NCI-H69 (cell line): ENCODE measurements around the gene TRIP12.
"Not testable (repeated sequence)": the region's sequence is repeated elsewhere in the genome, so short reads cannot be mapped to it uniquely, and the experiment has no call there.

Experiments
- DNase-seq: peaks from one replicate; lab custom pipeline; 2025; lab: John Stamatoyannopoulos, UW

Gene TRIP12

DNA sequence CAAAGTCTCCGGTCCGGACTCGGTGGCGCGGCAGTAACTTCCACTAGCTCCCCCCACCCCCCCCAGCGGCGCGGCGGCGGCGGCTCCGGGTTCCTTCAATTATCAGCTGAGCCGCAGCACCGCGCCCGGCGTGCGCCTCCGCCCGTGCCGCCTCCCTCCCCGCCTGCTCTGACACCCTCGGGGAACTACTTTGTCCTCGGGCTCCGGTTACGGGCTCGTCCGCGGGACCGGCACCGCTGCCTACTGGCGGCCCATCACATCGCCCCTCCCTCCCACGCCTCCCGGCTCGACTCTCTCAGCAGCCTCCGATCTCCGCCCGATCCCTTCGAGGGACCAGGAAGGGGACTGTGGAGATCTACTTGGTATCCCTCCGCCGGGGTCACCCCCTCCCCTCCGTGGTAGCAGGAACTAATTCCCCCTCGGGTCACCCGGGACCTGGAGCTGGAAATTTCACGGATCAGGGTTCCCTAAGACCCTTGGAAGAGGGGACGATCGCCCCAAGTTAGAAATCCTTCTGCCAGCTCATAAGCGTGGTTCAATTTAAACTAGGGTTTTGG, at the start of gene TRIP12:
TSS of gene TRIP12 (minus strand) at position 118 of the 557 bp plus-strand sequence. CDS start 41,930 bp downstream, outside the sequence.
- DNase-seq = peak; percentile 93

DNA sequence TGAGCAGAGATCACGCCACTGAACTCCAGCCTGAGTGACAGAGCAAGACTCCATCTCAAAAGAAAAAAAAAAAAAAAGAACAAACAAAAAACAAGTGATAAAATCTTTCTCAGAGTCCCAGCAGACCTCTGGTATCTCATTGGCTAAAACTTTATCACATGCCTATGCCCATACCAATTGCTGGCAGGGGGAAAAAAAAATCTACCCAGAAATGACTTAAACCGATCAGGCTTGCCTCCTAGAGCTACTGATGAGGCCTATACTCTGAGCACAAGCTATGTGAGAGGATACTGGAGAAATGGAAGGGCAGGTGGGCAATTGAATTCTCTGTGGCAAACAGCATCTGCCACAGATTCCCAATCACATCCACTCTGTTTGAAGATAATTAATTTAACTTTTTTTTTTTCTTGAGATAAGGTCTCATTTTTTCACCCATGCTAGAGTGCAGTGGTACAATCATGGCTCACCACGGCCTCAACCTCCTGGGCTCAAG, 49.5 kb upstream of the TRIP12 start:
- DNase-seq = no peak

GRCh38 chr2:229970406-229970805, 48.6 kb upstream of the TRIP12 start:
- no peak for DNase-seq

GRCh38 chr2:229969921-229970320, 48.1 kb upstream of the TRIP12 start:
- no peak for DNase-seq

DNA sequence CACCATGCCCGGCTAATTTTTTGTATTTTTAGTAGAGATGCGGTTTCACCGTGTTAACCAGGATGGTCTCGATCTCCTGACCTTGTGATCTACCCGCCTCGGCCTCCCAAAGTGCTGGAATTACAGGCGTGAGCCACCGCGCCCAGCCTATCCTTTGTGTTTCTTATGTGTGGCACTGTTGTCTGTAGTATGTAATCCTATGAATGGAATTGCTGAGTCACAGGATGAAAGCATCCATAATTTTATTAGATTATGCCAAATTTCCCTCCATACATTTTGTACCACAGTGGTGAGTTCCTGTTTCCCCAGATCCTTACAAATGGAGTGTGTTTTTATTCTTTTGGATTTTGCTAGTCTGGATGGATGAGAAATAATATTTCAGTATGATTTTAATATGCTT, 41.8 kb upstream of the TRIP12 start:
- DNase-seq = not testable (repeated sequence)

DNA sequence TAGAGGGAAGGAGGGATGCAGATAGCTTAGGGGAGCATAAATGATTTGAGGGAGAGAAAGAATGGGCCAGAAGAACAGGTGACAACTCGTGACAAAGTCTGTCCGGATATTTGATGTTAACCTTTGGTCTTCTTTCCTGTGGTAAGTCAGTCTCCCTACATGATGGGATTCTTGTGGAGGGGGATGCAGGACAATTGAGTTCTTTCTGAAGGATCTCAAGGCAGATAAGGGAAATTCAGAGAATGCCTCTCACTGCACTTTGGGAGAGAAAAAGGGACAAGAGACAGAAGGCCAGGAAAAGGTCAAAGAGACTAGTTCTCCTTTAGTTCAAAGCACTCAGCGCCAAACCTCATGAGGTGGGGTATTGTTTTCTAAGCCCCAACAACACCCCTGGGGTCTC, 34.7 kb upstream of the TRIP12 start:
- no peak for DNase-seq

DNA sequence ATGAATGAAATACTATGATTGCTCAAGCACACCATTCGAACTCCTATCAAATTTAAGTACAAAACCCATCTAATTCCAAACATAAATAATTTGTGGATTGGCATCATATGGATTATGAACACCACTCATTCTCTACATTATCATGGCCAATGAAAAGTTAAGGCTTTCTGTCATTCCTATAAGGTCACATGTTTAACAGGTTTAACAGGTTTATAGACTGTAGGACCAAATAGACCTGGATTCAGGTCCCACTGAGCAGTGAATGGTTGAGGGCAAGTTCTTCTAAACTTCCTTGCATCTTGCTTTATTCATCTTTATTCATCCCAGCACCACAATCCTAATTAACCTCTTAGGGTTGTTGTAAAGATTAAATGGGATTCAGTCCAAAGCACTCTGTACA, 33.9 kb upstream of the TRIP12 start:
- no peak for DNase-seq

DNA sequence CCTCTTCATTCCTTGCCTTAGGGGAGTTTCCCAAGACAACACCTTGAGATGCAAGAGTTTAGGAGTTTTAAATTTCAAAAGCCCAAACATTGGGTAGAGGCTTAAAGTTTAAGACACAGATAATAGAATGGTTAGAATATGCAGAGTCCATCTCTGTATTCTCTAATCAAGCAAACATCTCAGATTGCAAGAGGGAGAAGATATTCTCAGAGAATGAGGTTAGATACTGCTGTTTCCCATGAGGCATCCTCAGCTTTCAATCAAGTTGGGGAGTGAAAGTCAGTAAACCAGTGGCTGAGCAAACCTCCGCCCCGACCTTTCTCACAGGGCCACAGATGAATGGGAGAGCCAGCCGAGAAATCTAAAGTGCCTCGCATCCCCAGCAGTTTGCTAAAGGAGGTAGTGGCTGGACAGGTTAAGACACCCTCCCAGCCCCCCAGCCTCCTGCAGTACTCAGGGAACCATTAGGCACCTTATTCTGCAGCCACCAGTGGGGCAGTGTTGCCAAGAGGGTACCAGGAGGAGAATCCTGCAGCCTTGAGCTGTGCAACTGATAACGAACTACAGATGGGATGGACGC, 30.5 kb upstream of the TRIP12 start:
- DNase-seq = no peak

DNA sequence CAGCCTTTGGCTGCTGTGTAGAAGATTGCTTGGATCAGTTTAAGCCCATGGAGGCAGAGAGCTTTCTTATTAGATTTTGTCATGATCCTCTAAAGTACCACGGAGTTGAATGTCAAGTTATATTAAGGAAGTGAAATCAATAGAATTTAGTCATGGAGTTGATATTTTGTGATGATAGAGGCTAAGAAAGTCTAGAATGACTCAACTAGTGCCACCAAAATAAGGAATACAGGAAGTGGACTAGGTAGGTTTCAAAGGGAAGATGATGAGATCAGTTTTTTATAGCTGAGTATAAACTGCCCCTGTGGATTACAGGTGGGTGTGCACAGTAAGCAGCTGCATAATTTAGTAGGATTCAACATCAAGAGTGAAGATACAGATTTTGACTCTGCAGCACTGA, 25.7 kb upstream of the TRIP12 start:
- DNase-seq = no peak

DNA sequence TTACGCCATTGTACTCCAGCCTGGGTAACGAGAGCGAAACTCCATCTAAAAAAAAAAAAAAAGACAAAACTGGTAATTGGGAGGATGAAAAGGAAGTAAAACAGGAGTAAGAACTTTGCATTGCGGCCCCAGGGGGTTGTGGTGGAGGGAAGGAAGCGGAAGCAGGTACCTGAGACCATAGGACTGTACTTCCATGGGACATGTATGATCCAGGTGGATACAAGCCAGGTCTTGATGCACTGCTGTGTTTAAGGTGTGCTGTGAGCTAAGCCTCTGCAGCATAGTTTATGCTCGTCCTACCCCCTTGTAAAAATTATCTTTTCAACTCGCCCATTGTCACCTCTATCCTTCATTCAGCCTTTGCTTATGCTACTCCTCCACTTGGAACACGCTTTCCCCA, 24.2 kb upstream of the TRIP12 start:
- no peak for DNase-seq

DNA sequence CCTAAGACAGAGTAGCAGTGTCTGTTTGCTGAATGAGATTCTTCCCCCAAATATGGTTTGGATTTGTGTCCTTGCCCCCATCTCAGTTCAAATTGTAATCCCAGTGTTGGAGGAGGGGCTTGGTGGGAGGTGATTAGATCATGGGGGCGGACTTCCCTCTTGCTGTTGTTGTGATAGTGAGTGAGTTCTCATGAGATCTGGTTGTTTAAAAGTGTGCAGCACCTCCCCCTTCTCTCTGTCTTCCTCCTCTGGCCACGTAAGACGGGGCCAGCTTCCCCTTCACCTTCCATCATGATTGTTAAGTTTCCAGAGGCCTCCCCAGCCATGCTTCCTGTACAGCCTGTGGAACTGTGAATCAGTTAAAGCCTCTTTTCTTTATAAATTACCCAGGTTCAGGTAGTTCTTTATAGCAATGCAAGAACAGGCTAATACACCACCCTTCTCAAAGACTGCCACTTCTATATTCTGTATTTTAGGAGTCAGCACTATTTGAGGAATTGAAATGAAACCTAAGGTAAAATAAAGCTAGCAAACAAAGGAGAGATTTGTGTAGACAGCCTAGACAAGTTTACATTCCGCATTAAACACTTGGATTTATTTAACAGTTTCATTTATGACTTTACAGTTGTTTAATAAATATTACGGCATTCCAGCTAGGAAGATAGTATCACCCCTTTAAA, 22.1 kb upstream of the TRIP12 start:
- DNase-seq = no peak

- DNase-seq = no peak
These were observed 21.4 kb upstream of the TRIP12 start for GRCh38 chr2:229943171-229943570.

- no peak for DNase-seq
These were observed 20.9 kb upstream of the TRIP12 start for GRCh38 chr2:229942671-229943070.

DNA sequence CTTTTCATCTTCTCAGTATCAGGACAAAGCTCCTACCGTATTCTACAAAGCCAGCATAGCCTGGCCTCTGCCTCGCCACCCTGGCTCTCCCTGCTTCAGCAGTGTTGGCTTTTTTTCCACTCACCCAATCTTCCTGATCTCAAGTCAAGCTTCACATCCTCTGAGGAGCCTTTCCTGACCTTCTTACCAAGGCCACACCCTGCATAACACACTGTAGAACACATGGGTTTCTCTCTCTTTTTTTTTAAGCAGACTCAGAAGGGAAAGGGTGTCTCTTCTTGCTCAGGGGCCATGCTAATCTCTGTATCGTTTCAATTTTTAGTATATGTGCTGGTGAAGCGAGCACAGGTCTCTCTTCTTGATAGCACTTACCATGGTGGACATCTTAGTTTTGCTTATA, 15.7 kb upstream of the TRIP12 start:
- DNase-seq = no peak

DNA sequence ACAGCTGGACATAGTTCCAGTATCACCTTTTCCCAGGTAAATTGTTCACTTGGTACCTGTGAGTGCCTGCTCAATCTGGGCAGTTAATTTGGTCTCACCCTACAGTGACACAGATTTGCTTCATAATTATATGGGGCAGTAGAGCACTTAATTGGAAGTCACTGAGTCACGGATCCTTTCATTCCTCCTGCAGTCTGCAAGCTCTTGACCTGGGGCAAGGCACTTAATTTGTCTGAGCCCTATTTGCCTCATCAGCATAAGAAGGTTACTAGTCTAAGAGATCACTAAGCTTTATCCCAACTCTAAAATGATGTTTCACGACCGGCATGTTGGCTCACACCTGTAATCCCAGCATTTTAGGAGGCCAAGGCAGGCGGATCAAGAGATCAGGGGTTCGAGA, 9.4 kb upstream of the TRIP12 start:
- DNase-seq = peak; percentile 60

GRCh38 chr2:229930656-229931055, 8.8 kb upstream of the TRIP12 start:
- DNase-seq = peak; percentile 53

DNA sequence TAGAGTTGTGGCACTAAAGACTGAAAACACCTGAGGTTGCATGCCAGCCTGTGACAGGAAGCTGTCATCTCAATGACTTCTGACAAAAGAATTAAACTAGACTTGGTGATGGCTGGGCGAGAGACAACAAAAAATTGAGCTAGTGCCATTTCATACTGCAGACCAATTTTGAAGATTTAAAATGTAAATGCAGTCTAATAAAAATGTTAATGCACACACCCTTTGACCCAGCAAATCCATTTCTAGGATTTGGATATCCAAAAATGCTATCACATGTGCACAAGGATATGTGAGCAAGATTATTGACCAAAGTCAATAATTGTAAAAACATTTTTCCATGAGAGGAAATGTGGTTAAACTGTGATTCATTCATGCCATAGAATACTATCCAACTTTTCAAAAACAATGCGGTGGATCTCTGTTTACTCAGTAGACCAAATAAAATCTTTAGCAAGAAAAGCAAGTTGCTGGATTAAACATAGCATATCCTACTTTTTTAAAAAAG, 6.1 kb upstream of the TRIP12 start:
- no peak for DNase-seq

- DNase-seq = no peak
These were observed 3.4 kb upstream of the TRIP12 start for GRCh38 chr2:229925201-229925600.

GRCh38 chr2:229924541-229924940, 2.7 kb upstream of the TRIP12 start:
- DNase-seq = not testable (repeated sequence)

- peak; percentile 89 for DNase-seq
These were observed 909 bp upstream of the TRIP12 start, which contains the start of gene FBXO36 for GRCh38 chr2:229922449-229923386. Gene FBXO36 (plus strand): TSS chr2:229922503. CDS start chr2:229922514, 11 bp downstream.

- peak; percentile 78 for DNase-seq
These were observed 513 bp downstream of the TRIP12 start for GRCh38 chr2:229921101-229921891.
